Neuronal stem cell (in vitro differentiated cells): Measurements from ENCODE around the gene CMKLR1.

Source experiments
- DNase-seq: peaks from one replicate; pipeline ENCODE4 v3.0.0-alpha.2; 2013; ENCODE audit warnings: low spot score
- H2AFZ ChIP-seq: one replicate; pipeline ENCODE4 v1.6.1; 2013; ENCODE audit warnings: mild to moderate bottlenecking, low read length, inconsistent platforms
- H2AK5ac ChIP-seq: 2 replicates; pipeline ENCODE4 v1.6.1; 2013; ENCODE audit warnings: low read depth, mild to moderate bottlenecking, inconsistent platforms, low read length, moderate library complexity, mixed read lengths
- H2BK120ac ChIP-seq: 2 replicates; pipeline ENCODE4 v1.6.1; 2013; ENCODE audit warnings: low read depth, mild to moderate bottlenecking, inconsistent platforms, low read length, moderate library complexity, mixed read lengths
- H2BK12ac ChIP-seq: one replicate; pipeline ENCODE4 v1.6.1; 2013; ENCODE audit warnings: low read length, inconsistent platforms
- H2BK15ac ChIP-seq: 2 replicates; pipeline ENCODE4 v1.6.1; 2013; ENCODE audit warnings: mild to moderate bottlenecking, low read length, inconsistent platforms, mixed read lengths
- H2BK5ac ChIP-seq: one replicate; pipeline ENCODE4 v1.6.1; 2013; ENCODE audit warnings: inconsistent platforms, mild to moderate bottlenecking, low read length, moderate library complexity
- H3K14ac ChIP-seq: one replicate; pipeline ENCODE4 v1.6.1; 2013; ENCODE audit warnings: low read length, inconsistent platforms
- H3K18ac ChIP-seq: 2 replicates; pipeline ENCODE4 v1.6.1; 2013; ENCODE audit warnings: low read length, inconsistent platforms
- H3K23ac ChIP-seq: 2 replicates; pipeline ENCODE4 v1.6.1; 2013; ENCODE audit warnings: low read depth, mild to moderate bottlenecking, mixed read lengths, low read length, inconsistent platforms; ENCODE audit not compliant: poor library complexity
- H3K27ac ChIP-seq: replicated peaks from 3 replicates; pipeline ENCODE4 v1.5.1; 2013; ENCODE audit warnings: low read length, inconsistent platforms
- H3K27me3 ChIP-seq, 3 experiments: 2 replicates each; pipeline ENCODE4 v1.6.1; 2013; ENCODE audit warnings: low read length in 3 of 3, mild to moderate bottlenecking in 2 of 3, inconsistent platforms in 1 of 3, low read depth in 1 of 3, mixed read lengths in 1 of 3, moderate library complexity in 1 of 3; ENCODE audit not compliant: control insufficient read depth in 3 of 3, insufficient read depth in 3 of 3
- H3K36me3 ChIP-seq, 2 donors: replicated peaks in 1 of 2; 2 replicates each; pipeline ENCODE4 v1.6.1; 2013; ENCODE audit warnings: low read length in 2 of 2; ENCODE audit not compliant: control insufficient read depth in 2 of 2, insufficient read depth in 2 of 2
- H3K4ac ChIP-seq: 2 replicates; pipeline ENCODE4 v1.6.1; 2013; ENCODE audit warnings: inconsistent platforms, mild to moderate bottlenecking, low read length, moderate library complexity
- H3K4me1 ChIP-seq, 2 donors: 1 replicate in 1 of 2; 2 replicates in 1 of 2; pipeline ENCODE4 v1.6.1; 2013; ENCODE audit warnings: low read length in 2 of 2, low read depth in 1 of 2; ENCODE audit not compliant: control insufficient read depth in 2 of 2, insufficient read depth in 1 of 2
- H3K4me2 ChIP-seq: one replicate; pipeline ENCODE4 v1.6.1; 2013; ENCODE audit warnings: mild to moderate bottlenecking, low read length, inconsistent platforms; ENCODE audit not compliant: insufficient read depth, poor library complexity, severe bottlenecking
- H3K4me3 ChIP-seq, 2 donors: 2 replicates each; pipeline ENCODE4 v1.5.1; 2013; ENCODE audit warnings: low read length in 2 of 2, mild to moderate bottlenecking in 2 of 2, inconsistent platforms in 1 of 2, moderate library complexity in 1 of 2
- H3K79me1 ChIP-seq: one replicate; pipeline ENCODE4 v1.6.1; 2013; ENCODE audit warnings: low read depth, mild to moderate bottlenecking, inconsistent platforms, low read length, moderate library complexity
- H3K9ac ChIP-seq: one replicate; pipeline ENCODE4 v1.6.1; 2013; ENCODE audit warnings: mild to moderate bottlenecking, low read depth, low read length, inconsistent platforms; ENCODE audit not compliant: poor library complexity
- H3K9me3 ChIP-seq, 2 donors: replicated peaks in 1 of 2; 2 replicates each; pipeline versions ENCODE3 to v1.6.1; 2013; ENCODE audit warnings: low read length in 2 of 2, mild to moderate bottlenecking in 2 of 2, inconsistent platforms in 1 of 2, low read depth in 1 of 2, mixed read lengths in 1 of 2, moderate library complexity in 1 of 2; ENCODE audit not compliant: control insufficient read depth in 2 of 2, insufficient read depth in 1 of 2
- H4K8ac ChIP-seq: one replicate; pipeline ENCODE4 v1.6.1; 2013; ENCODE audit warnings: low read depth, mild to moderate bottlenecking, inconsistent platforms, low read length, moderate library complexity
- H4K91ac ChIP-seq: one replicate; pipeline ENCODE4 v1.6.1; 2013; ENCODE audit warnings: low read length, low read depth, mild to moderate bottlenecking, inconsistent platforms; ENCODE audit not compliant: poor library complexity
- WGBS, 2 donors: extraction: QIAGEN DNeasy Blood & Tissue Kit; methylation state at CpG; one replicate each; pipeline ENCODE4 v1.1.7; 2013; ENCODE audit warnings: missing lambda C conversion rate in 2 of 2, mixed read lengths in 1 of 2; ENCODE audit not compliant: insufficient read length in 2 of 2, insufficient replicate concordance in 1 of 2; ENCODE audit errors: extremely low coverage in 2 of 2; 5-methylcytosine and 5-hydroxymethylcytosine counted together

CMKLR1 gene

DNA sequence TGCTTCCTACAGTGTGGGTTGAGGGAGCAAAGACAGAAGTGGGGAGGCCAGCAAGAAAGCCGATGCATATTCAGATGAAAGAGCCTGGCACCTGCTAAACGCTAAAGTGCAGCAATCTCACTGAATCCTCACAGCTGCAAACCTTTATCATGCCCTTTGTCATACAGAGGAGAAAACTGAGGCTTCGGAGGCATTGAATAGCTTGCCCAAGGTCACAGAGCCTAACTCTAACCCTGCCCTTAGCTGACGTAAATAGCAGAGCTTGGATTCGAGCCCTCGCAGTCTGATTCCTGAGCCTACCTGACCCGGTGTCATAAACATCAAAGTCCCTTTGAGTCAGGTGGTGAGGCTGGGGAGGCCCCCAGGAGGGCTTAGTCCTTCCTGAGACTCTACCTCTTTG lies 54.9 kb downstream of the CMKLR1 start:
- no peaks in the 10 kb centered on the region for H3K4me1 ChIP-seq
- no peak overlapping the region for H3K23ac ChIP-seq

DNA sequence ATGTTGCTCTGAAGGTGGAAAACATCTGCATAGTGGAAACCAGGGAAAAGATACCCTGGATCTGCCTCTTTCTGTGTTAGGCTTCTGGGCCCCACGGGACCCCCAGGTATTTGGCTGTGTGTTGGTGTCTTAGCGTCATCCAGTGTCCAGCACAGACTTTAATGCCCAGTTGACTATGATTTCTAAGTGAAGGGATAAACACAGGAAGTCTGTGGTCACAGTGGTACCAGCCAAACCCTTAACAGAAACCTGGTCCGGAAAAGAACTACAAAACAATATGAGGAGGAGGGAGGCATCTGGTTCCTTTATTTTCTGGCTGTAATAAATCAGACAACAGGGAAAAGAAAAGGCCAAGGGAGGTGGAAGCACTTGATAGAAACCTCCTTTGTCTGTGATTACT lies 56.4 kb downstream of the CMKLR1 start:
- no peak overlapping the region for H2AK5ac ChIP-seq
- H2AFZ ChIP-seq: no peak overlapping the region
- H3K4me3 ChIP-seq: no peak overlapping the region
- no peak overlapping the region for H3K9ac ChIP-seq
- H2BK15ac ChIP-seq: no peak overlapping the region
- WGBS, 2 donors: no CpG with 5 or more reads among the region's 3 CpGs
- no peaks in the 10 kb centered on the region for H3K9me3 ChIP-seq
- no peak overlapping the region for H2BK120ac ChIP-seq
- H4K8ac ChIP-seq: no peak overlapping the region
- H3K27ac ChIP-seq: no peak overlapping the region
- H3K14ac ChIP-seq: no peak overlapping the region
- H3K18ac ChIP-seq: no peak overlapping the region
- H3K4ac ChIP-seq: no peak overlapping the region
- H4K91ac ChIP-seq: no peak overlapping the region
- H3K36me3 ChIP-seq: no peaks in the 10 kb centered on the region
- no peaks in the 10 kb centered on the region for H3K79me1 ChIP-seq
- peaks cover 0 to 9% (median 0%) of the 10 kb centered on the region in 3 experiments for H3K27me3 ChIP-seq
- H2BK12ac ChIP-seq: no peak overlapping the region
- no peak for DNase-seq
- no peak overlapping the region for H3K23ac ChIP-seq
- H3K4me2 ChIP-seq: no peak overlapping the region
- no peak overlapping the region for H2BK5ac ChIP-seq
- H3K4me1 ChIP-seq: no peaks in the 10 kb centered on the region

More for the DNA sequence above, 54.9 kb downstream of the CMKLR1 start:
- no peak overlapping the region for H4K91ac ChIP-seq
- no peak overlapping the region for H2BK5ac ChIP-seq
- H3K27me3 ChIP-seq: peaks cover 0 to 13% (median 0%) of the 10 kb centered on the region in 3 experiments
- H3K79me1 ChIP-seq: no peaks in the 10 kb centered on the region
- no peak overlapping the region for H2BK15ac ChIP-seq
- H4K8ac ChIP-seq: no peak overlapping the region
- H2BK120ac ChIP-seq: no peak overlapping the region
- H2BK12ac ChIP-seq: no peak overlapping the region
- no CpG with 5 or more reads among the region's 7 CpGs for WGBS, 2 donors
- H3K4me3 ChIP-seq: no peak overlapping the region
- no peak overlapping the region for H2AK5ac ChIP-seq
- no peak overlapping the region for H3K4me2 ChIP-seq
- H3K9me3 ChIP-seq: no peaks in the 10 kb centered on the region
- no peak overlapping the region for H2AFZ ChIP-seq
- DNase-seq: no peak
- no peaks in the 10 kb centered on the region for H3K36me3 ChIP-seq
- no peak overlapping the region for H3K4ac ChIP-seq
- no peak overlapping the region for H3K27ac ChIP-seq
- no peak overlapping the region for H3K9ac ChIP-seq
- H3K18ac ChIP-seq: no peak overlapping the region
- no peak overlapping the region for H3K14ac ChIP-seq

DNA sequence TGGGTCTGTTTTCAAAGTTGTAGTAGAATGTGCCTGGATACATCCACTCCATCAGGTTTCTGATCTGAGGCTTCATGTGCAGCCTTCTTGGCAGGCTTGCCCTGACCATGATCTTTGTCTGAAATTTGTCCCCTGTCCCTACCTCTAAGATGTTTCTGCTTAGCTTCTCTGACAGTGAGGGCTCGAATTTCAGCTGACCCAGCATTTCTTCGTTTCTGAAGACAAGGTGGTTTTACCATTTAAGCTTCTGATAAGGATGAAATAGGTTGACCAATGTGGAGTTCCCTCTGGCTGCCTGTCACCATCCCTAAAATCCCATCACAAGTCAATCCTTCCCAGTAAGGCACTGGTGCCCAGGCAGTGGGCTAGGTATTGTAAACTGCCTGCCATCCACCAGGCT lies 57.0 kb downstream of the CMKLR1 start:
- Histone ChIP-seq H3K23ac (no peak overlapping the region), H3K36me3 (no peaks in the 10 kb centered on the region), H2AFZ (no peak overlapping the region), H4K91ac (no peak overlapping the region), H2BK120ac (no peak overlapping the region), H2BK12ac (no peak overlapping the region), H3K4me2 (no peak overlapping the region), H3K9ac (no peak overlapping the region), H3K14ac (no peak overlapping the region), H3K18ac (no peak overlapping the region), H2BK5ac (no peak overlapping the region), H3K4ac (no peak overlapping the region), H2BK15ac (no peak overlapping the region), H3K79me1 (no peaks in the 10 kb centered on the region), H3K27ac (no peak overlapping the region), H3K27me3 (peaks cover 0 to 9% (median 0%) of the 10 kb centered on the region in 3 experiments), H2AK5ac (no peak overlapping the region), H4K8ac (no peak overlapping the region), H3K4me1 (no peaks in the 10 kb centered on the region), H3K9me3 (no peaks in the 10 kb centered on the region), H3K4me3 (no peak overlapping the region)
- DNase-seq: no peak
- WGBS, 2 donors: no CpG with 5 or more reads among the region's 2 CpGs

DNA sequence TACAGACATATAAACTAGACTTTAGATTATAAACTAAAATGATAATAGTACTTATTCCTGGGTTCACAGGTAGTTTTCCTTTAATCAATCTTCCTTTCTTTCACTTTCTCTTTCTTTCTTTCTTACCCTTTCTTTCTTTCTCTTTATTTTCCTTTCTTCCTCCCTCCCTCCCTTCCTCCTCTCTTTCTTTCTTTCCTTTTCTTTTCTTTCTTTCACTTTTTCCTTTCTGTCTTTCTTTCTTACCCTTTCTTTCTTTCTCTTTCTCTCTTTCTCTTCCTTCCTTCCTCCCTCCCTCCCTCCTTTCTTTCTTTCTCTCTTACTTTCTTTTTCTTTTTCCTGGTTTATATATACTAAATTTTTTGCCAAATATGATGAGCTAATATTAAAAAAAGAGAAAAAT lies 61.5 kb downstream of the CMKLR1 start:
- no peak overlapping the region for H4K91ac ChIP-seq
- no peak overlapping the region for H2BK12ac ChIP-seq
- DNase-seq: no peak
- H2AFZ ChIP-seq: no peak overlapping the region
- H2BK5ac ChIP-seq: no peak overlapping the region
- peaks cover 0 to 10% (median 0%) of the 10 kb centered on the region in 3 experiments for H3K27me3 ChIP-seq
- H3K4ac ChIP-seq: no peak overlapping the region
- no peak overlapping the region for H3K23ac ChIP-seq
- H3K4me1 ChIP-seq: no peaks in the 10 kb centered on the region
- no peak overlapping the region for H2BK15ac ChIP-seq
- H3K4me3 ChIP-seq: no peak overlapping the region
- H4K8ac ChIP-seq: no peak overlapping the region
- H3K9me3 ChIP-seq: peaks cover 0 to 2% of the 10 kb centered on the region in 2 donors
- H2BK120ac ChIP-seq: no peak overlapping the region
- no peak overlapping the region for H3K4me2 ChIP-seq
- H3K14ac ChIP-seq: no peak overlapping the region
- H3K18ac ChIP-seq: no peak overlapping the region
- no peak overlapping the region for H3K27ac ChIP-seq
- H2AK5ac ChIP-seq: no peak overlapping the region
- H3K79me1 ChIP-seq: no peaks in the 10 kb centered on the region
- H3K9ac ChIP-seq: no peak overlapping the region
- H3K36me3 ChIP-seq: no peaks in the 10 kb centered on the region
